ENCODE data around the gene VWC2L.

VWC2L gene

DNA sequence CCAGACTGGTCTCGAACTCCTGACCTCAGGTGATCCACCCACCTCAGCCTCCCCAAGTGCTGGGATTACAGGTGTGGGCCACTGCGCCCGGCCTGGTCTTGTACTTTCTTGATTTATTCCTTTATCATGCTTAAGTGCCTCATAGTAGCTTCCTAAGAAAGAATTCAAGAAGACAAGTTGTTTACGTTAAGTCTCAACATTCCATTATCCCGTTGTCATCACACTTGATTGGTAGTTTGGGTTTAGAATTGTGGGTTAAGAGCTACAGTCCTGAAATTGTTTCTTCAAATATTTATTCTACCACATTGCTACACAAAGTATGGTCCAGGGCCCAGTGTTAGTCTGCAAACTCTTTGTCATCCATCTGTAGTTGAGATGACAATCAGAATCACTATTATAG, 194.0 kb downstream of the VWC2L start:
- DNase-seq, result no peak

DNA sequence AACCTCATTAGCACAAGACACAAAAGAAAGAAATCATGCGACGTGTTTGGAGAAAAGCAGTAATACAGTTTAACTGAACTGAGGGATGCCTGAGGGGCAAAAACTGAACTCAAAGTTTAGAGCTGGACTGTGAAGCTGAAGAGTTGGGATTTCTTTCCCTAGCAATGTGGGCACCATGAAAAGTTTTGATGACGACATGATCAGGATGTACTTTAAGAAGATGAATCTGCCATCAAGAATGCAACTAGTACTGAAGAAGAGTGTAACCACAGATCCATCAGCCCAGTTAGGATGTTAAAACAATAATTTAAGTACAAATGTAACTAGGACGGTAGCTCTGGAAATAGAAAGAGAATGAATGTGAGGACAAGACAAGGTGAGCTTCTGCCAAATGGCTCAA, 196.2 kb downstream of the VWC2L start:
- DNase-seq, result no peak

DNA sequence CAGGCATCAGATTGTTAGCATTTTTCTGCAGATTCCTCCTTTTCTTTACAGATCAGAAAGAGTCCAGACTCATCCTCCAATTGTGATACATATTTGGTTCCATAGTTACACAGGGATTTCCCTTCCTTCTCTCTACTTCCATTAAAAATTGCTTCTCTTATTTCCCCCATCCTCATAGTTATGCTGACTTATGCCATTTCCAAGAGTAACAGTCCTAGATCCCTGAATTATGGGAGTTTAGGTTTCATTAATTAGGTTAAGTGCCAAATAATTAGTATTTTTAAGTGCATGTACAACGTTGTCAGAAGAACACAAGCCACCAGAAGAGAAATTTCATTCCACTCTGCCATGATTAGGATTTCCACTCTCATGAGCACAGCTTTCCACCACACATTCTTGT, 200.2 kb downstream of the VWC2L start:
- DNase-seq, result no peak

- DNase-seq, result no peak
These were observed 213.4 kb downstream of the VWC2L start for GRCh38 chr2:214624166-214624760.

DNA sequence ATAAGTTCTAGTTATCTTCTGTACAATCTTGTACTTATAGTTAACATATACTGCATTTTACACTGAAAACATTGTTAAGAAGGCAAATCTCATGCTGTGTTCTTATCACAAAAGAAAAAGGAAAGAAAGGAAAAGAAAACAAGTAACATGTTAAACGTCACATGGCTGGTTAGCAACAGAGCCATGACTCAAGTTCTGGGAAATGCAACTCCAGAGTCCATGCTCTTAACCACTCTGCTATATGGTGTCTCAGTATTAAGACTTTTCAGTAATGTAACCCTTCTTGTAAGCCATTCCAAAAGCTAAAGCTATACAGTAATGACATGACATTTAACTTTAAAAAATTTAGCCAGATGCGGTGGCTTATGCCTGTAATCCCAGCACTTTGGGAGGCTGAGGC, 217.2 kb downstream of the VWC2L start:
- DNase-seq, result no peak
